Ishikawa (cell line): Measurements from ENCODE around the gene ADPGK.

Source experiments
- MAX ChIP-seq: IDR thresholded peaks from 2 replicates; pipeline ENCODE4 v1.6.1; 2012
- RAD21 ChIP-seq: IDR thresholded peaks from 2 replicates; pipeline ENCODE4 v1.6.1; 2012; ENCODE audit warnings: low read depth
- REST ChIP-seq: IDR thresholded peaks from 2 replicates; pipeline ENCODE4 v1.6.1; 2012; ENCODE audit warnings: low read depth, mild to moderate bottlenecking

- TF ChIP-seq REST (no peak), MAX (no peak), RAD21 (peak; percentile 46; the same call in 1 of the 2 replicates)
Measured at GRCh38 chr15:72796515-72797337, 13.2 kb upstream of the ADPGK start.
